ENCODE measurements around the gene INPP5A. TPM values are rescaled to one million over a fixed set of nuclear protein-coding genes. Genes with fewer than 3 reads are reported as not detected.

INPP5A gene
- total RNA-seq, 1 experiment from 2014 or later: 44.5 TPM

- Mint-ChIP-seq H3K4me3 (ENCODE audit: unreplicated experiment) (no peak overlapping the region), H3K36me3 (ENCODE audit: insufficient read depth, unreplicated experiment) (peaks cover 6% of the 10 kb centered on the region), H3K27me3 (ENCODE audit: insufficient read depth, unreplicated experiment) (no peaks in the 10 kb centered on the region), H3K9me3 (ENCODE audit: unreplicated experiment) (peaks cover 15% of the 10 kb centered on the region), H3K27ac (ENCODE audit: unreplicated experiment) (no peak overlapping the region), H3K4me1 (ENCODE audit: low read depth, unreplicated experiment) (no peaks in the 10 kb centered on the region)
- TF ChIP-seq, protein P1, sequence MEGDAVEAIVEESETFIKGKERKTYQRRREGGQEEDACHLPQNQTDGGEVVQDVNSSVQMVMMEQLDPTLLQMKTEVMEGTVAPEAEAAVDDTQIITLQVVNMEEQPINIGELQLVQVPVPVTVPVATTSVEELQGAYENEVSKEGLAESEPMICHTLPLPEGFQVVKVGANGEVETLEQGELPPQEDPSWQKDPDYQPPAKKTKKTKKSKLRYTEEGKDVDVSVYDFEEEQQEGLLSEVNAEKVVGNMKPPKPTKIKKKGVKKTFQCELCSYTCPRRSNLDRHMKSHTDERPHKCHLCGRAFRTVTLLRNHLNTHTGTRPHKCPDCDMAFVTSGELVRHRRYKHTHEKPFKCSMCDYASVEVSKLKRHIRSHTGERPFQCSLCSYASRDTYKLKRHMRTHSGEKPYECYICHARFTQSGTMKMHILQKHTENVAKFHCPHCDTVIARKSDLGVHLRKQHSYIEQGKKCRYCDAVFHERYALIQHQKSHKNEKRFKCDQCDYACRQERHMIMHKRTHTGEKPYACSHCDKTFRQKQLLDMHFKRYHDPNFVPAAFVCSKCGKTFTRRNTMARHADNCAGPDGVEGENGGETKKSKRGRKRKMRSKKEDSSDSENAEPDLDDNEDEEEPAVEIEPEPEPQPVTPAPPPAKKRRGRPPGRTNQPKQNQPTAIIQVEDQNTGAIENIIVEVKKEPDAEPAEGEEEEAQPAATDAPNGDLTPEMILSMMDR (IDR thresholded peaks at IDR 0.05; ENCODE audit: insufficient read depth in 1 of 2, low read depth in 1 of 2, low read length in 1 of 2, severe bottlenecking in 1 of 2, unreplicated experiment in 1 of 2): no peak
- H3K9me3 ChIP-seq: no peaks in the 10 kb centered on the region
- ChIA-PET POLR2A (no interaction called here), CTCF (no interaction called here)
- no peak for DNase-seq
- BruUV-seq (replicated peaks): no TSS peak
- H3K4me1 ChIP-seq: no peaks in the 10 kb centered on the region
- no peak overlapping the region for H3K4me3 ChIP-seq (ENCODE audit: low read depth, low read length)
- H3K36me3 ChIP-seq (ENCODE audit: control insufficient read depth, insufficient read depth, low read length): peaks cover 5% of the 10 kb centered on the region
- no peaks in the 10 kb centered on the region for H3K27me3 ChIP-seq (replicated peaks; ENCODE audit: control insufficient read depth, insufficient read depth, low read length)
- intact Hi-C loops (cut with micrococcal nuclease; ENCODE audit: unreplicated experiment): no loop called here
Observed at GRCh38 chr10:132659206-132660091, 121.9 kb downstream of the INPP5A start.

- TF ChIP-seq, protein P1 (IDR thresholded peaks at IDR 0.05; ENCODE audit: insufficient read depth in 1 of 2, low read depth in 1 of 2, low read length in 1 of 2, severe bottlenecking in 1 of 2, unreplicated experiment in 1 of 2): no peak
- Histone ChIP-seq H3K9me3 (no peaks in the 10 kb centered on the region), H3K4me3 (ENCODE audit: low read depth, low read length) (no peak overlapping the region), H3K36me3 (ENCODE audit: control insufficient read depth, insufficient read depth, low read length) (peaks cover 5% of the 10 kb centered on the region), H3K27me3 (replicated peaks; ENCODE audit: control insufficient read depth, insufficient read depth, low read length) (no peaks in the 10 kb centered on the region), H3K4me1 (no peaks in the 10 kb centered on the region)
- ChIA-PET CTCF (no interaction called here), POLR2A (no interaction called here)
- Mint-ChIP-seq H3K4me1 (ENCODE audit: low read depth, unreplicated experiment) (no peaks in the 10 kb centered on the region), H3K4me3 (ENCODE audit: unreplicated experiment) (no peak overlapping the region), H3K27me3 (ENCODE audit: insufficient read depth, unreplicated experiment) (no peaks in the 10 kb centered on the region), H3K9me3 (ENCODE audit: unreplicated experiment) (peaks cover 15% of the 10 kb centered on the region), H3K27ac (ENCODE audit: unreplicated experiment) (no peak overlapping the region), H3K36me3 (ENCODE audit: insufficient read depth, unreplicated experiment) (peaks cover 6% of the 10 kb centered on the region)
- intact Hi-C loops (cut with micrococcal nuclease; ENCODE audit: unreplicated experiment): no loop called here
- BruUV-seq (replicated peaks): no TSS peak
- DNase-seq: no peak
Observed at GRCh38 chr10:132660385-132660784, 122.8 kb downstream of the INPP5A start.

DNA sequence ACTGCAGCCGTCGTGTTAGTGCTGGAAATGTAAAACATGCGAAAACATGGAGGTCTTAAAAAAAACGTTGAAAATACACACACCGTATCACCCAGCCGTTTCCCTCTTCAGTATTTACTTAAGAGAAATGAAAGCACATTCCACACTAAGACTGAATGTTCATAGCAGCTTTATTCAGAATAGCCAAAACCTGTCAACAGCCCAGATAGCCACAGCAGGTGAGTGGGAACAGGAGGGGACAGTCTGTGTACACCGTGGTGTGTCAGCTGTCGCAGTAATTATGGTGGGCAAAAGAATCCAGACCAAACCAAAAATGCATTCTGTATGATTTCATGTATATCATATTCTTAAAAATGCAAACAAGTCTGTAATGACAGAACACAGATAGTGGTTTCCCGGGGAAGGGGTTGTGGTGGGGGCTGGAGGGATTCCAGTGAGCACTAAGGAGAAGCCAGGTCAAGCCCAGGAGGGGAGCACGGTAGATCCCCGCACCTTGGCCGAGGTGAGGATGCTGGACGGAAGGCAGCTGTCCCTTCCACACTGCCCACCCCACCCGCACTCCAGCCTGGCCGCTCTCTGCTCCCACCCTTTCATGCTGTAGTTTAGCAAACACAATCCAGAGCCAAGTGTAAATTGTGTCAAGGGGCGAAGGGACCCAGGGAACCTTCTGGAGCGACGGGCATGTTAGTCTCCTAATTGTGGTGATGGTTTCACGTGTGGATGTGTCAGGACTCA is 124.8 kb downstream of the INPP5A start:
- Histone ChIP-seq H3K4me1 (no peaks in the 10 kb centered on the region), H3K4me3 (ENCODE audit: low read depth, low read length) (no peak overlapping the region), H3K9me3 (no peaks in the 10 kb centered on the region), H3K27me3 (replicated peaks; ENCODE audit: control insufficient read depth, insufficient read depth, low read length) (no peaks in the 10 kb centered on the region), H3K36me3 (ENCODE audit: control insufficient read depth, insufficient read depth, low read length) (peaks cover 5% of the 10 kb centered on the region)
- no peaks in the 10 kb centered on the region for H3K4me1 Mint-ChIP-seq (ENCODE audit: low read depth, unreplicated experiment)
- peaks cover 6% of the 10 kb centered on the region for H3K36me3 Mint-ChIP-seq (ENCODE audit: insufficient read depth, unreplicated experiment)
- no peak overlapping the region for H3K4me3 Mint-ChIP-seq (ENCODE audit: unreplicated experiment)
- no peaks in the 10 kb centered on the region for H3K27me3 Mint-ChIP-seq (ENCODE audit: insufficient read depth, unreplicated experiment)
- no peak overlapping the region for H3K27ac Mint-ChIP-seq (ENCODE audit: unreplicated experiment)
- intact Hi-C loops (cut with micrococcal nuclease; ENCODE audit: unreplicated experiment): no loop called here
- CTCF ChIA-PET: no interaction called here
- TF ChIP-seq, protein P1 (IDR thresholded peaks at IDR 0.05; ENCODE audit: insufficient read depth in 1 of 2, low read depth in 1 of 2, low read length in 1 of 2, severe bottlenecking in 1 of 2, unreplicated experiment in 1 of 2): no peak
- H3K9me3 Mint-ChIP-seq (ENCODE audit: unreplicated experiment): peaks cover 15% of the 10 kb centered on the region
- no peak for DNase-seq
- POLR2A ChIA-PET: no interaction called here
- no TSS peak for BruUV-seq (replicated peaks)
